GM12878 (cell line): ENCODE data around the gene PSMD1. TPM values are rescaled to one million over a fixed set of nuclear protein-coding genes. Genes with fewer than 3 reads are reported as not detected.

Experiments
- BCLAF1 ChIP-seq: fragments of 450-650 bp; IDR thresholded peaks from 2 replicates; pipeline ENCODE4 v1.6.1; 2017; ENCODE audit warnings: antibody characterized with exemption, mild to moderate bottlenecking, moderate library complexity
- BRCA1 ChIP-seq: IDR thresholded peaks from 2 replicates; pipeline ENCODE4 v1.6.1; 2011; ENCODE audit warnings: low read depth, low read length, improper control_type of control experiment
- CBX3 ChIP-seq: fragments of 200-600 bp; sonication (generic); IDR thresholded peaks from 2 replicates; pipeline ENCODE4 v1.6.1; 2016; ENCODE audit warnings: low read depth, borderline replicate concordance
- CHD2 ChIP-seq: IDR thresholded peaks from 2 replicates; pipeline ENCODE4 v1.6.1; 2011; ENCODE audit warnings: low read depth, low read length, improper control_type of control experiment, borderline replicate concordance
- CHD4 ChIP-seq: fragments of 200-600 bp; sonication (generic); IDR thresholded peaks from 2 replicates; pipeline ENCODE4 v1.6.1; 2016; ENCODE audit warnings: mild to moderate bottlenecking
- CREM ChIP-seq: IDR thresholded peaks from 2 replicates; pipeline ENCODE4 v1.6.1; 2014; ENCODE audit warnings: antibody characterized with exemption, low read depth
- CUX1 ChIP-seq: IDR thresholded peaks from 2 replicates; pipeline ENCODE4 v1.6.1; 2012; ENCODE audit warnings: improper control_type of control experiment, low read depth, low read length; ENCODE audit not compliant: insufficient replicate concordance
- DPF2 ChIP-seq: fragments of 450-650 bp; IDR thresholded peaks from 2 replicates; pipeline ENCODE4 v1.6.1; 2017; ENCODE audit warnings: mild to moderate bottlenecking
- E2F4 ChIP-seq: IDR thresholded peaks from 2 replicates; pipeline ENCODE4 v1.6.1; 2012; ENCODE audit warnings: low read depth, low read length, improper control_type of control experiment
- ETV6 ChIP-seq, 2 experiments: fragments of 450-650 bp in 1 of 2; IDR thresholded peaks in 1 of 2; conservative IDR thresholded peaks in 1 of 2; 2 replicates each; pipeline ENCODE4 v1.6.1; 2014; ENCODE audit warnings: antibody characterized with exemption in 1 of 2, borderline replicate concordance in 1 of 2, low read depth in 1 of 2, mild to moderate bottlenecking in 1 of 2, moderate library complexity in 1 of 2
- IKZF1 ChIP-seq: fragments of 450-650 bp; conservative IDR thresholded peaks from 2 replicates; pipeline ENCODE4 v1.6.1; 2017; ENCODE audit warnings: antibody characterized with exemption, mild to moderate bottlenecking
- MEF2B ChIP-seq: fragments of 450-650 bp; IDR thresholded peaks from 2 replicates; pipeline ENCODE4 v1.6.1; 2018; ENCODE audit warnings: mild to moderate bottlenecking, moderate library complexity; ENCODE audit not compliant: partially characterized antibody, poor library complexity, severe bottlenecking
- NBN ChIP-seq: fragments of 450-650 bp; IDR thresholded peaks from 2 replicates; pipeline ENCODE4 v1.6.1; 2016
- NFIC ChIP-seq: IDR thresholded peaks from 2 replicates; pipeline ENCODE4 v1.6.1; 2012; ENCODE audit warnings: low read depth, mild to moderate bottlenecking, inconsistent platforms, low read length, moderate library complexity
- NFXL1 ChIP-seq: fragments of 450-650 bp; IDR thresholded peaks from 2 replicates; pipeline ENCODE4 v1.6.1; 2017; ENCODE audit warnings: antibody characterized with exemption, mild to moderate bottlenecking, borderline replicate concordance
- NFYB ChIP-seq: IDR thresholded peaks from 2 replicates; pipeline ENCODE4 v1.6.1; 2011; ENCODE audit warnings: low read depth, mild to moderate bottlenecking, low read length, improper control_type of control experiment, moderate library complexity; ENCODE audit not compliant: insufficient read depth
- SREBF2 ChIP-seq: IDR thresholded peaks from 2 replicates; pipeline ENCODE4 v1.6.1; 2012; ENCODE audit warnings: mild to moderate bottlenecking, low read length
- TAF1 ChIP-seq: IDR thresholded peaks from 2 replicates; pipeline ENCODE4 v1.6.1; 2011; ENCODE audit warnings: mild to moderate bottlenecking, low read depth, low read length, borderline replicate concordance
- ZNF24 ChIP-seq: fragments of 450-650 bp; IDR thresholded peaks from 2 replicates; pipeline ENCODE4 v1.6.1; 2017; ENCODE audit warnings: antibody characterized with exemption, mild to moderate bottlenecking
- polyA plus RNA-seq, 11 experiments: library from polyadenylated mRNA; depleted of rRNA in 4 of 11; unstranded in 6 of 11; stranded (reverse) in 5 of 11; fragments of >200 nt; fragmentation: Nextera tagmentation in 4 of 11; fragmentation: Illumina TruSeq in 1 of 11; extraction: Ambion mirVana in 4 of 11; extraction: Trizol in 1 of 11; gene quantifications; 1 replicate in 1 of 11; 2 replicates in 10 of 11; pipeline versions ENCODE4 v1.2.1 to v1.2.3, GENCODE V29; 2011 to 2016; ENCODE audit warnings: inconsistent platforms in 2 of 11, missing spikeins in 2 of 11, low read depth in 1 of 11
- total RNA-seq, 4 experiments: library from RNA; depleted of rRNA in 3 of 4; stranded (reverse); fragments of >200 nt in 3 of 4; fragmentation: Illumina TruSeq in 1 of 4; extraction: Trizol in 1 of 4; gene quantifications; 2 replicates each; pipeline versions ENCODE4 v1.2.1 to v1.2.3, GENCODE V29; 2013 to 2021

Gene PSMD1
- total and polyA plus RNA-seq, 10 of the 15 experiments (the other 5 are each of a cell fraction or from before 2014, with no cell fraction given) = 87.4 to 220 (median 139) TPM

GRCh38 chr2:231181860-231182512, 125.3 kb downstream of the PSMD1 start (continued):
- peak; percentile 16 for TF ChIP-seq MEF2B
- peak in 1 of 2 experiments; percentile 67; a peak in 1 of 4 replicates for TF ChIP-seq ETV6 (conservative IDR thresholded peaks at IDR 0.05 in 1 of 2, IDR thresholded peaks at IDR 0.05 in 1 of 2; ENCODE audit: borderline replicate concordance in 1 of 2, low read depth in 1 of 2)
- peak; percentile 45; the same call in 1 of the 2 replicates for TF ChIP-seq CHD2
- TF ChIP-seq NBN = 0 out of 2 replicates have a peak, but pooled peaks have one; percentile 24
- no peak for TF ChIP-seq NFXL1
- peak; percentile 35 for TF ChIP-seq CUX1
- TF ChIP-seq NFYB = no peak
- no peak for TF ChIP-seq BCLAF1
- no peak for TF ChIP-seq TAF1
- no peak for TF ChIP-seq E2F4
- no peak for TF ChIP-seq CHD4
- TF ChIP-seq DPF2 = peak; percentile 75; the same call in 1 of the 2 replicates
- no peak for TF ChIP-seq BRCA1
- TF ChIP-seq NFIC = peak; percentile 81
- TF ChIP-seq SREBF2 = no peak
- peak; percentile 92 for TF ChIP-seq IKZF1
- no peak for TF ChIP-seq CBX3
- TF ChIP-seq CREM = peak; percentile 80; the same call in 1 of the 2 replicates
- 0 out of 2 replicates have a peak, but pooled peaks have one; percentile 5 for TF ChIP-seq ZNF24
